Measurements from ENCODE around the gene CTNND1.
A peak's percentile ranks its signal among the peaks of the same experiment; 100 is the strongest.

CTNND1 gene

DNA sequence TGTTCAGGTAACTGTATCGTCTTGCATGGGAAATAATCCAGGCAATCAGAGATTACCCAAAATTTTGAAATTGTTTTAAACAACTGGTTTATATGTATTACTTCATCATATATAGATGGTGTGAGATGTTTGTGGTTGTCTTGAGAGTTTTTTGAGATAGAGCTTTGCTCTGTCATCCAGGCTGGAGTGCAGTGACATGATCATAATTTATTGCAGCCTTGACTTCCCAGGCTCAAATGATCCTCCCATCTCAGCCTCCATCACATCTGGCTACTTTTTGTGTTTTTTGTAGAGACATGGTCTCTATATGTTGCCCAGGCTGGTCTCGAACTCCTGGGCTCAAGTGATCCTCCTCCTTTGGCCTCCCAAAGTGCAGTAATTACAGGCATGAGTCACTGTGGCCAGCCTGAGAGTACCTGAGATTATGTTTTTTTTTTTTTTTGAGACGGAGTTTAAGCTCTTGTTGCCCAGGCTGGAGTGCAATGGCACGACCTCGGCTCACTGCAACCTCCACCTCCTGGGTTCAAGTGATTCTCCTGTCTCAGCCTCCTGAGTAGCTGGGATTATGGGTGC lies 11.5 kb downstream of the CTNND1 start:
- no peaks in the 10 kb centered on the region for H3K27me3 ChIP-seq (ENCODE audit: insufficient read depth, low read length, poor library complexity)
- no peak overlapping the region for H4K8ac ChIP-seq (ENCODE audit: low read depth, low read length)
- no peak overlapping the region for H2BK5ac ChIP-seq (ENCODE audit: low read length)
- H3K4me1 ChIP-seq (ENCODE audit: control insufficient read depth, low read depth, low read length) = peaks cover 28% of the 10 kb centered on the region
- H3K4ac ChIP-seq (ENCODE audit: low read depth, low read length) = no peak overlapping the region
- no peak overlapping the region for H4K5ac ChIP-seq (ENCODE audit: low read length)
- H3K79me2 ChIP-seq (ENCODE audit: control insufficient read depth, insufficient read depth, low read length) = peaks cover 87% of the 10 kb centered on the region
- no peak overlapping the region for H2AK5ac ChIP-seq (ENCODE audit: low read length)
- no peak overlapping the region for H3K27ac ChIP-seq (ENCODE audit: low read depth, low read length)
- no peak overlapping the region for H2BK120ac ChIP-seq (ENCODE audit: low read depth, low read length)
- no CpG with 5 or more reads among the region's 5 CpGs for WGBS (ENCODE audit: extremely low coverage, insufficient coverage, low lambda C conversion rate)
- no peak overlapping the region for H2BK15ac ChIP-seq (replicated peaks; ENCODE audit: low read depth)
- H3K56ac ChIP-seq (ENCODE audit: low read length) = no peak overlapping the region
- no peak overlapping the region for H3K23ac ChIP-seq (ENCODE audit: low read length)
- no peaks in the 10 kb centered on the region for H3K79me1 ChIP-seq (ENCODE audit: low read length)
- no peak overlapping the region for H3K18ac ChIP-seq (ENCODE audit: low read length)
- no peak overlapping the region for H3K4me2 ChIP-seq (ENCODE audit: low read length)
- H3K4me3 ChIP-seq (ENCODE audit: low read length) = no peak overlapping the region
- no peaks in the 10 kb centered on the region for H3K36me3 ChIP-seq (ENCODE audit: control insufficient read depth, insufficient read depth, low read length)
- no peak for DNase-seq
- H3K9ac ChIP-seq (ENCODE audit: low read length) = no peak overlapping the region

DNA sequence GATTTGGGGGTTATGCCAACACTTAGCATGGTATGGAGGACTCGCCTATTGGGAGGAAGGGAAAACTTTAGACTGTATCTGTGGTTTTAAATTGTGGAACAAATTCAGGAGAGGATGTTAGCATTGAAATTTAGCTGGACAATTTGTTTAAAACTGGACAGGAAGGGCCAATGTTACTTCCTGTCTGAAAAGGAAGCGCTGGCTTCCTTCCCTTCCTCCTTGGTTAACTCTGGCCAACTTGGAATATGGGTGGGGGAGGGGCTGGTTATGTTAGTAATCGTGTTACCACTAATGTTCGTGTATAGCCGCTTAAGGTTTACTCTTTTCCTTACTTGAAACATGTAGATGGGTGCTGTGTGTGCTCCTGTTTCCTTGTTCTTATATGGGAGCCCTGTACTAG lies 13.9 kb downstream of the CTNND1 start:
- H3K23ac ChIP-seq (ENCODE audit: low read length) = no peak overlapping the region
- H3K79me2 ChIP-seq (ENCODE audit: control insufficient read depth, insufficient read depth, low read length) = peaks cover 79% of the 10 kb centered on the region
- no peak overlapping the region for H2BK120ac ChIP-seq (ENCODE audit: low read depth, low read length)
- peak overlapping the region; percentile 18 for H3K9ac ChIP-seq (ENCODE audit: low read length)
- no peak for DNase-seq
- H3K56ac ChIP-seq (ENCODE audit: low read length) = peak overlapping the region; percentile 62
- no peaks in the 10 kb centered on the region for H3K79me1 ChIP-seq (ENCODE audit: low read length)
- no peak overlapping the region for H4K5ac ChIP-seq (ENCODE audit: low read length)
- H3K27ac ChIP-seq (ENCODE audit: low read depth, low read length) = peak overlapping the region; percentile 77
- H3K4me3 ChIP-seq (ENCODE audit: low read length) = no peak overlapping the region
- H3K27me3 ChIP-seq (ENCODE audit: insufficient read depth, low read length, poor library complexity) = no peaks in the 10 kb centered on the region
- peak overlapping the region; percentile 62 for H3K18ac ChIP-seq (ENCODE audit: low read length)
- H2BK15ac ChIP-seq (replicated peaks; ENCODE audit: low read depth) = no peak overlapping the region
- H3K4ac ChIP-seq (ENCODE audit: low read depth, low read length) = no peak overlapping the region
- H3K4me1 ChIP-seq (ENCODE audit: control insufficient read depth, low read depth, low read length) = peaks cover 36% of the 10 kb centered on the region
- no CpG with 5 or more reads among the region's 5 CpGs for WGBS (ENCODE audit: extremely low coverage, insufficient coverage, low lambda C conversion rate)
- H2BK5ac ChIP-seq (ENCODE audit: low read length) = no peak overlapping the region
- H2AK5ac ChIP-seq (ENCODE audit: low read length) = peak overlapping the region; percentile 35
- no peak overlapping the region for H3K4me2 ChIP-seq (ENCODE audit: low read length)
- no peak overlapping the region for H4K8ac ChIP-seq (ENCODE audit: low read depth, low read length)
- no peaks in the 10 kb centered on the region for H3K36me3 ChIP-seq (ENCODE audit: control insufficient read depth, insufficient read depth, low read length)

DNA sequence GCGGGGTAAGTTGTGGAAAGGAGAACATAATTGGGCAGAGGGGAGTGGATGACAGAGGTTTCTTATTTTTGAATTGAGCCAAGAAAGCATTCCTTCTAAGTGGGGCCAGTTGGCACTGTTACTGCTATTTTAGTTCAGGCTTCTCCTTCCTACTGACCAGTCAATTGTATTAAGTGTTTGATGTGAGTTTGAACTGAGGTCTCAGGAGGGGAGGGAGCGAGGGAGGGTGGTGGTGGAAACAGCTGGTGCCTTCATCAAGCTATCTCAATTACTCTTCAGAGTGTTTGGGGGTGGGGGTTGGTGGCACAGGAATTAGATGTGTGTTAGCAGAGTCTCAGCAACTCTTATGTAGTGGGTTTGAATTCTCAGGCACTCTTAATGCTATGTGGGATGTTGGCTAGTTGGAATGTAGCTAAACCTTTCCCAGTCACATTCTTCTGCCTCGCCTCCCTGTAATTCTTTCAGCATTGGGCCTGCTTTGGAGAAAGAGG lies 14.5 kb downstream of the CTNND1 start:
- no peak overlapping the region for H2BK15ac ChIP-seq (replicated peaks; ENCODE audit: low read depth)
- H3K27ac ChIP-seq (ENCODE audit: low read depth, low read length) = peak overlapping the region; percentile 77
- no peak overlapping the region for H3K23ac ChIP-seq (ENCODE audit: low read length)
- no peak overlapping the region for H2BK120ac ChIP-seq (ENCODE audit: low read depth, low read length)
- H3K4me3 ChIP-seq (ENCODE audit: low read length) = no peak overlapping the region
- no peak overlapping the region for H4K8ac ChIP-seq (ENCODE audit: low read depth, low read length)
- peak overlapping the region; percentile 62 for H3K56ac ChIP-seq (ENCODE audit: low read length)
- no peaks in the 10 kb centered on the region for H3K27me3 ChIP-seq (ENCODE audit: insufficient read depth, low read length, poor library complexity)
- H3K4me2 ChIP-seq (ENCODE audit: low read length) = no peak overlapping the region
- H3K79me2 ChIP-seq (ENCODE audit: control insufficient read depth, insufficient read depth, low read length) = peaks cover 77% of the 10 kb centered on the region
- H3K9ac ChIP-seq (ENCODE audit: low read length) = peak overlapping the region; percentile 18
- H2BK5ac ChIP-seq (ENCODE audit: low read length) = no peak overlapping the region
- whole genome bisulfite sequencing (ENCODE audit: extremely low coverage, insufficient coverage, low lambda C conversion rate) = no CpG with 5 or more reads among the region's 3 CpGs
- peak; percentile 94 for DNase-seq
- no peaks in the 10 kb centered on the region for H3K79me1 ChIP-seq (ENCODE audit: low read length)
- no peaks in the 10 kb centered on the region for H3K36me3 ChIP-seq (ENCODE audit: control insufficient read depth, insufficient read depth, low read length)
- peak overlapping the region; percentile 62 for H3K18ac ChIP-seq (ENCODE audit: low read length)
- peak overlapping the region; percentile 35 for H2AK5ac ChIP-seq (ENCODE audit: low read length)
- peaks cover 39% of the 10 kb centered on the region for H3K4me1 ChIP-seq (ENCODE audit: control insufficient read depth, low read depth, low read length)
- no peak overlapping the region for H4K5ac ChIP-seq (ENCODE audit: low read length)
- H3K4ac ChIP-seq (ENCODE audit: low read depth, low read length) = no peak overlapping the region

DNA sequence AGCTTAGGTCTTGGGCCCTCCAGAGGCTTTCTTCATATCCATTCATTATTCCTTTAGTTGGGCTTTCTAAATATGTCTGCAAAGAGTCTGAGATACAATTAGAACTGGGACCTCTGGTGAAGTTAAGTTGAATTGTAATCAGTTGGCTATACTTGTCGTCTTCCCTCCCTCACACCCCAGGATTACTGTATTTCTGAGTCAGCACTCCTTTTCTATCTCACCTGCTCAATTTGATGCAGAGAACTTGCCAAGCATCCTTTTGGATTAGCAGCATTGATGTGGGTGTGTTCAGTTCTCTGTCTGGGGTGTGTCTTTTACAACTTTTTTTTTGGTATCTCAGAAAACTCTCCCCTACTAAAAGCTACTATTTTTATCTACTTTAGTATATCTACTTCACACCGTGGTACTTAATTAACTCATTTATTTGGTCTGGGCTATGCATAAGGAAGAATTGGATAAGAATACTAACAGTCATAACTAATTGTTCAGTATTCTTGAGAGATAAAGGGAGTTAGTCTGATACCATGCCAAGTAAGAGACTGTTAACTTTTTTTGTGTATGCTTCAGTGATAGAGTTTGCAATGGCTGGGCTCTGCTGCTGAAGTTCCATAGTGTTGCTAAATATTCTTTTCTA lies 15.1 kb downstream of the CTNND1 start:
- no peak overlapping the region for H4K5ac ChIP-seq (ENCODE audit: low read length)
- no peak overlapping the region for H3K9ac ChIP-seq (ENCODE audit: low read length)
- no peak overlapping the region for H2BK15ac ChIP-seq (replicated peaks; ENCODE audit: low read depth)
- no CpG with 5 or more reads among the region's 2 CpGs for WGBS (ENCODE audit: extremely low coverage, insufficient coverage, low lambda C conversion rate)
- no peak overlapping the region for H2BK5ac ChIP-seq (ENCODE audit: low read length)
- H3K27ac ChIP-seq (ENCODE audit: low read depth, low read length) = peak overlapping the region; percentile 92
- no peaks in the 10 kb centered on the region for H3K79me1 ChIP-seq (ENCODE audit: low read length)
- H4K8ac ChIP-seq (ENCODE audit: low read depth, low read length) = no peak overlapping the region
- no peak overlapping the region for H3K18ac ChIP-seq (ENCODE audit: low read length)
- H3K36me3 ChIP-seq (ENCODE audit: control insufficient read depth, insufficient read depth, low read length) = no peaks in the 10 kb centered on the region
- no peak overlapping the region for H3K4me3 ChIP-seq (ENCODE audit: low read length)
- H2BK120ac ChIP-seq (ENCODE audit: low read depth, low read length) = no peak overlapping the region
- no peak overlapping the region for H3K4ac ChIP-seq (ENCODE audit: low read depth, low read length)
- no peak overlapping the region for H3K4me2 ChIP-seq (ENCODE audit: low read length)
- no peak for DNase-seq
- H3K23ac ChIP-seq (ENCODE audit: low read length) = no peak overlapping the region
- H3K27me3 ChIP-seq (ENCODE audit: insufficient read depth, low read length, poor library complexity) = no peaks in the 10 kb centered on the region
- peaks cover 72% of the 10 kb centered on the region for H3K79me2 ChIP-seq (ENCODE audit: control insufficient read depth, insufficient read depth, low read length)
- H3K4me1 ChIP-seq (ENCODE audit: control insufficient read depth, low read depth, low read length) = peaks cover 39% of the 10 kb centered on the region
- no peak overlapping the region for H2AK5ac ChIP-seq (ENCODE audit: low read length)
- peak overlapping the region; percentile 57 for H3K56ac ChIP-seq (ENCODE audit: low read length)

DNA sequence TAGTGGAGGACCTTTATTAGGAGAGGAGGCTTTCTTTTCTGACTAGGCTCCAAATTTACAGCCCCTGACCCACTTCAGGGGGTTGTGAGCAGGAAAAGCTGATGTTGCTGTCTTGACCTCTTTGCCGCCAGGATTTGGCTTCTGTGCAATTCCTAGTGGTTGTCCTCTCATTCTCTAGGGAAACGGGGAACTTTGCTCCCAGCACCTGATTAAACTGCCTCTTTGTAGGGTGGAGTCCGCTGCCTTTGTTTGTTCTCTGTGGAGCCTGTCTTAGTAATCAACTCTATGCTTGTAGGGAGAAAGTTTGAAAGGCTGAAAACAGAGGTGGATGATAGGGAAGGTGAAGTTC lies 16.3 kb downstream of the CTNND1 start:
- Histone ChIP-seq H3K9ac (ENCODE audit: low read length) (peak overlapping the region; percentile 63), H3K4ac (ENCODE audit: low read depth, low read length) (peak overlapping the region; percentile 93), H3K4me1 (ENCODE audit: control insufficient read depth, low read depth, low read length) (peaks cover 40% of the 10 kb centered on the region), H3K23ac (ENCODE audit: low read length) (no peak overlapping the region), H2BK5ac (ENCODE audit: low read length) (peak overlapping the region; percentile 52), H3K4me3 (ENCODE audit: low read length) (no peak overlapping the region), H3K27ac (ENCODE audit: low read depth, low read length) (peak overlapping the region; percentile 92), H2BK15ac (replicated peaks; ENCODE audit: low read depth) (no peak overlapping the region), H3K79me2 (ENCODE audit: control insufficient read depth, insufficient read depth, low read length) (peaks cover 69% of the 10 kb centered on the region), H3K27me3 (ENCODE audit: insufficient read depth, low read length, poor library complexity) (no peaks in the 10 kb centered on the region), H3K36me3 (ENCODE audit: control insufficient read depth, insufficient read depth, low read length) (no peaks in the 10 kb centered on the region), H3K56ac (ENCODE audit: low read length) (peak overlapping the region; percentile 79), H4K5ac (ENCODE audit: low read length) (no peak overlapping the region), H3K79me1 (ENCODE audit: low read length) (no peaks in the 10 kb centered on the region), H4K8ac (ENCODE audit: low read depth, low read length) (no peak overlapping the region), H2AK5ac (ENCODE audit: low read length) (peak overlapping the region; percentile 37), H3K18ac (ENCODE audit: low read length) (peak overlapping the region; percentile 61), H3K4me2 (ENCODE audit: low read length) (no peak overlapping the region), H2BK120ac (ENCODE audit: low read depth, low read length) (peak overlapping the region; percentile 7)
- DNase-seq = peak; percentile 66
- WGBS (ENCODE audit: extremely low coverage, insufficient coverage, low lambda C conversion rate) = no CpG with 5 or more reads among the region's 3 CpGs
